Progenitor cell of endocrine pancreas (in vitro differentiated cells): Measurements from ENCODE around the gene CCDC24. TPM values are rescaled to one million over a fixed set of nuclear protein-coding genes. Genes with fewer than 3 reads are reported as not detected.

Experiments
- DNase-seq: peaks from one replicate; pipeline ENCODE4 v3.0.0; 2021; ENCODE audit warnings: low spot score; ENCODE audit not compliant: unreplicated experiment
- H3K27ac Mint-ChIP-seq: 2 replicates; pipeline ENCODE4 v1.8.0; 2021; ENCODE audit warnings: mild to moderate bottlenecking, moderate library complexity, mixed read lengths
- H3K27me3 Mint-ChIP-seq: 2 replicates; pipeline ENCODE4 v1.8.0; 2021; ENCODE audit warnings: mixed read lengths
- H3K36me3 Mint-ChIP-seq: 2 replicates; pipeline ENCODE4 v1.8.0; 2022; ENCODE audit warnings: mixed read lengths; ENCODE audit not compliant: insufficient read depth
- H3K4me1 Mint-ChIP-seq: 2 replicates; pipeline ENCODE4 v1.8.0; 2021; ENCODE audit warnings: low read depth, mixed read lengths
- H3K4me3 Mint-ChIP-seq: 2 replicates; pipeline ENCODE4 v1.8.0; 2021; ENCODE audit warnings: low read depth, mild to moderate bottlenecking, moderate library complexity, mixed read lengths
- H3K9me3 Mint-ChIP-seq: 2 replicates; pipeline ENCODE4 v1.8.0; 2021; ENCODE audit warnings: low read depth, mixed read lengths
- CTCF ChIP-seq: fragments of 200-600 bp; sonication (generic); IDR thresholded peaks from one replicate; pipeline ENCODE4 v1.5.0; 2021; ENCODE audit warnings: antibody characterized with exemption, mild to moderate bottlenecking; ENCODE audit not compliant: unreplicated experiment
- total RNA-seq: library from RNA; stranded (reverse); gene quantifications from 2 replicates; pipeline ENCODE4 v1.2.1, GENCODE V29; 2021

Gene CCDC24
- total RNA-seq, 1 donor from 2014 or later: 35.9 TPM

- H3K27ac Mint-ChIP-seq: peak overlapping the region; percentile 97
Measured at GRCh38 chr1:44029260-44029910, 38.0 kb downstream of the CCDC24 start.

GRCh38 chr1:44029911-44030604, 38.7 kb downstream of the CCDC24 start:
- Mint-ChIP-seq H3K4me3 (peak overlapping the region; percentile 90), H3K9me3 (no peaks in the 10 kb centered on the region), H3K27me3 (no peaks in the 10 kb centered on the region), H3K27ac (peak overlapping the region; percentile 97), H3K4me1 (peaks cover 19% of the 10 kb centered on the region), H3K36me3 (no peaks in the 10 kb centered on the region)
- peak; percentile 71 for DNase-seq
- no peak for TF ChIP-seq CTCF

More at GRCh38 chr1:44029260-44029910, 38.0 kb downstream of the CCDC24 start:
- peaks cover 19% of the 10 kb centered on the region for H3K4me1 Mint-ChIP-seq
- H3K9me3 Mint-ChIP-seq: no peaks in the 10 kb centered on the region
- no peak for DNase-seq
- peaks cover 2% of the 10 kb centered on the region for H3K36me3 Mint-ChIP-seq
- H3K27me3 Mint-ChIP-seq: no peaks in the 10 kb centered on the region
- no peak for TF ChIP-seq CTCF
- peak overlapping the region; percentile 90 for H3K4me3 Mint-ChIP-seq

- H3K4me3 Mint-ChIP-seq: peak overlapping the region; percentile 87
- H3K4me1 Mint-ChIP-seq: peaks cover 19% of the 10 kb centered on the region
- no peaks in the 10 kb centered on the region for H3K27me3 Mint-ChIP-seq
- H3K27ac Mint-ChIP-seq: peak overlapping the region; percentile 97
- peak; percentile 55 for TF ChIP-seq CTCF
- H3K36me3 Mint-ChIP-seq: no peaks in the 10 kb centered on the region
- peak; percentile 62 for DNase-seq
- H3K9me3 Mint-ChIP-seq: no peaks in the 10 kb centered on the region
Measured at GRCh38 chr1:44030605-44031251, 39.3 kb downstream of the CCDC24 start.

GRCh38 chr1:44031252-44032169, 40.1 kb downstream of the CCDC24 start, which contains the start of gene SLC6A9:
Gene SLC6A9 (minus strand): TSS chr1:44031462. CDS start chr1:44024277, 7,185 bp downstream.
- no peaks in the 10 kb centered on the region for H3K36me3 Mint-ChIP-seq
- H3K27me3 Mint-ChIP-seq: no peaks in the 10 kb centered on the region
- TF ChIP-seq CTCF: no peak
- H3K4me1 Mint-ChIP-seq: peaks cover 22% of the 10 kb centered on the region
- no peaks in the 10 kb centered on the region for H3K9me3 Mint-ChIP-seq
- DNase-seq: peak; percentile 28
- peak within 1 kb of the TSS; percentile 97 for H3K27ac Mint-ChIP-seq
- peak within 1 kb of the TSS; percentile 87 for H3K4me3 Mint-ChIP-seq
